SK-N-SH (cell line): ENCODE results near the gene CASS4. TPM values are rescaled to one million over a fixed set of nuclear protein-coding genes. Genes with fewer than 3 reads are reported as not detected.

ENCODE experiments used
- CTCF ChIA-PET: fragments of 300-600, 350-600 bp; formaldehyde crosslinking; extraction: SDS; loops from one replicate; lab custom pipeline; 2021; lab: Yijun Ruan, JAX
- POLR2A ChIA-PET: fragments of 350-600 bp; sonication (Branson Sonifier 250); formaldehyde crosslinking; extraction: SDS; loops from one replicate; lab custom pipeline; 2020; ENCODE audit warnings: antibody characterized with exemption, inconsistent platforms; lab: Yijun Ruan, JAX
- DNase-seq: peaks from one replicate; pipeline ENCODE4 v3.0.0; 2012
- H2AFZ ChIP-seq: fragments of 200-600 bp; sonication (generic); 2 replicates; pipeline ENCODE4 v1.8.1; 2016; ENCODE audit warnings: antibody characterized with exemption, mild to moderate bottlenecking, low read depth
- H3F3A ChIP-seq: fragments of 200-600 bp; sonication (generic); replicated peaks from 2 replicates; pipeline ENCODE3; 2016; ENCODE audit warnings: antibody characterized with exemption, mild to moderate bottlenecking; ENCODE audit not compliant: insufficient read depth
- H3K27ac ChIP-seq, 2 experiments: fragments of 200-500 bp in 1 of 2; fragments of 200-600 bp in 1 of 2; sonication (Bioruptor generic) in 1 of 2; sonication (generic), shearing (Covaris generic) in 1 of 2; 2 replicates each; pipeline versions ENCODE4 v1.5.1 to v1.6.1; 2014 to 2016; ENCODE audit warnings: low read depth in 2 of 2, inconsistent platforms in 1 of 2, low read length in 1 of 2, mild to moderate bottlenecking in 1 of 2, mixed read lengths in 1 of 2
- H3K27me3 ChIP-seq: fragments of 200-600 bp; sonication (generic), shearing (Covaris generic); 2 replicates; pipeline ENCODE4 v1.6.1; 2016; ENCODE audit warnings: mixed run types; ENCODE audit not compliant: insufficient read depth
- H3K36me3 ChIP-seq, 2 experiments: fragments of 200-500 bp in 1 of 2; fragments of 200-600 bp in 1 of 2; sonication (Bioruptor generic) in 1 of 2; sonication (generic) in 1 of 2; replicated peaks in 1 of 2; 2 replicates each; pipeline versions ENCODE3 to v1.5.1; 2014 to 2016; ENCODE audit warnings: low read length in 1 of 2, mild to moderate bottlenecking in 1 of 2; ENCODE audit not compliant: insufficient read depth in 2 of 2, control insufficient read depth in 1 of 2
- H3K4me1 ChIP-seq, 2 experiments: fragments of 200-500 bp in 1 of 2; fragments of 200-600 bp in 1 of 2; sonication (Bioruptor generic) in 1 of 2; sonication (generic), shearing (Covaris generic) in 1 of 2; 2 replicates each; pipeline versions ENCODE4 v1.5.1 to v1.6.1; 2014 to 2016; ENCODE audit warnings: low read depth in 1 of 2, low read length in 1 of 2, mixed run types in 1 of 2; ENCODE audit not compliant: insufficient read depth in 2 of 2, control insufficient read depth in 1 of 2
- H3K4me2 ChIP-seq: fragments of 200-600 bp; sonication (generic), shearing (Covaris generic); 2 replicates; pipeline ENCODE4 v1.6.1; 2017; ENCODE audit warnings: mixed run types
- H3K4me3 ChIP-seq, 2 experiments: fragments of 200-500 bp in 1 of 2; fragments of 200-600 bp in 1 of 2; sonication (Bioruptor generic) in 1 of 2; sonication (generic), shearing (Covaris generic) in 1 of 2; 2 replicates each; pipeline versions ENCODE4 v1.5.1 to v1.8.1; 2014 to 2016; ENCODE audit warnings: low read depth in 2 of 2, inconsistent platforms in 1 of 2, low read length in 1 of 2, mild to moderate bottlenecking in 1 of 2, mixed read lengths in 1 of 2, moderate library complexity in 1 of 2
- H3K79me2 ChIP-seq: fragments of 200-600 bp; sonication (generic); 2 replicates; pipeline ENCODE4 v1.8.1; 2017; ENCODE audit warnings: mild to moderate bottlenecking; ENCODE audit not compliant: insufficient read depth
- H3K9ac ChIP-seq: fragments of 200-600 bp; sonication (generic); 2 replicates; pipeline ENCODE4 v1.6.1; 2017; ENCODE audit warnings: mixed run types
- H3K9me2 ChIP-seq: fragments of 200-600 bp; sonication (generic); 2 replicates; pipeline ENCODE4 v1.6.1; 2017; ENCODE audit warnings: mixed run types
- H3K9me3 ChIP-seq: fragments of 200-600 bp; sonication (generic); 2 replicates; pipeline ENCODE4 v1.6.1; 2017; ENCODE audit warnings: mixed run types, mild to moderate bottlenecking, moderate library complexity
- H4K20me1 ChIP-seq: fragments of 200-600 bp; sonication (generic); 2 replicates; pipeline ENCODE4 v1.6.1; 2017; ENCODE audit warnings: mild to moderate bottlenecking, mixed run types; ENCODE audit not compliant: insufficient read depth
- FOXJ3 ChIP-seq: sonication (generic); formaldehyde crosslinking; IDR thresholded peaks from 2 replicates; pipeline ENCODE4 v1.5.1; 2020; ENCODE audit warnings: mild to moderate bottlenecking, missing genetic modification reagents
- GABPA ChIP-seq: IDR thresholded peaks from 2 replicates; pipeline ENCODE4 v1.4.0; 2012; ENCODE audit warnings: low read depth, mild to moderate bottlenecking
- GATA2 ChIP-seq: sonication (generic); formaldehyde crosslinking; IDR thresholded peaks from 2 replicates; pipeline ENCODE4 v1.5.0; 2020; ENCODE audit warnings: mild to moderate bottlenecking, missing genetic modification reagents
- MXI1 ChIP-seq: IDR thresholded peaks from 2 replicates; pipeline ENCODE4 v1.6.1; 2012; ENCODE audit warnings: mild to moderate bottlenecking, low read depth, low read length, improper control_type of control experiment
- PBX3 ChIP-seq: IDR thresholded peaks from 2 replicates; pipeline ENCODE4; 2012
- POLR2AphosphoS5 ChIP-seq: IDR thresholded peaks from 2 replicates; pipeline ENCODE4 v1.6.1; 2012; ENCODE audit warnings: low read depth, low read length
- RCOR1 ChIP-seq: fragments of 150-350 bp; IDR thresholded peaks from 2 replicates; pipeline ENCODE4 v1.6.1; 2017; ENCODE audit warnings: antibody characterized with exemption, low read length
- RXRA ChIP-seq: IDR thresholded peaks from 2 replicates; pipeline ENCODE4 v1.4.0; 2012; ENCODE audit warnings: low read depth, mild to moderate bottlenecking, borderline replicate concordance
- SIN3A ChIP-seq: IDR thresholded peaks from 2 replicates; pipeline ENCODE4 v1.6.1; 2012; ENCODE audit warnings: low read depth, mild to moderate bottlenecking, low read length, moderate library complexity, borderline replicate concordance
- SMC3 ChIP-seq: IDR thresholded peaks from 2 replicates; pipeline ENCODE4 v1.6.1; 2012; ENCODE audit warnings: low read depth, low read length, improper control_type of control experiment
- TCF12 ChIP-seq: IDR thresholded peaks from 2 replicates; pipeline ENCODE4 v1.4.0; 2012
- TEAD4 ChIP-seq: IDR thresholded peaks from 2 replicates; pipeline ENCODE4 v1.4.0; 2012; ENCODE audit warnings: mild to moderate bottlenecking, borderline replicate concordance; ENCODE audit not compliant: insufficient read depth
- USF2 ChIP-seq: fragments of 150-350 bp; IDR thresholded peaks from 2 replicates; pipeline ENCODE4 v1.6.1; 2017; ENCODE audit warnings: antibody characterized with exemption, low read length, low read depth, borderline replicate concordance
- WGBS: methylation state at CpG from one replicate; pipeline ENCODE4 v1.1.6; 2017; ENCODE audit warnings: low lambda C conversion rate; 5-methylcytosine and 5-hydroxymethylcytosine counted together
- polyA plus RNA-seq, 3 experiments: library from polyadenylated mRNA; depleted of rRNA; stranded (reverse); fragments of >200 nt; gene quantifications; 2 replicates each; pipeline ENCODE4 v1.2.3, GENCODE V29; 2012
- TF ChIP-seq, protein P1 (sequence below): IDR thresholded peaks from 2 replicates; pipeline ENCODE4 v1.6.1; 2012; ENCODE audit warnings: mild to moderate bottlenecking, low read depth, low read length, moderate library complexity
- TF ChIP-seq, protein P2 (sequence below): fragments of 150-350 bp; IDR thresholded peaks from 2 replicates; pipeline ENCODE4 v1.6.1; 2016; ENCODE audit warnings: mild to moderate bottlenecking, low read depth, low read length

Gene CASS4
- polyA plus RNA-seq, 1 of the 3 experiments (the other 2 are of a cell fraction), result not detected

- WGBS, result 78% methylated on average over 11 of the region's 17 CpGs
- H3K27ac ChIP-seq, result no peak overlapping the region
- peaks cover 17% of the 10 kb centered on the region for H3F3A ChIP-seq
- no peak overlapping the region for H3K4me3 ChIP-seq
- TF ChIP-seq TCF12, result no peak
- TF ChIP-seq, protein P1, sequence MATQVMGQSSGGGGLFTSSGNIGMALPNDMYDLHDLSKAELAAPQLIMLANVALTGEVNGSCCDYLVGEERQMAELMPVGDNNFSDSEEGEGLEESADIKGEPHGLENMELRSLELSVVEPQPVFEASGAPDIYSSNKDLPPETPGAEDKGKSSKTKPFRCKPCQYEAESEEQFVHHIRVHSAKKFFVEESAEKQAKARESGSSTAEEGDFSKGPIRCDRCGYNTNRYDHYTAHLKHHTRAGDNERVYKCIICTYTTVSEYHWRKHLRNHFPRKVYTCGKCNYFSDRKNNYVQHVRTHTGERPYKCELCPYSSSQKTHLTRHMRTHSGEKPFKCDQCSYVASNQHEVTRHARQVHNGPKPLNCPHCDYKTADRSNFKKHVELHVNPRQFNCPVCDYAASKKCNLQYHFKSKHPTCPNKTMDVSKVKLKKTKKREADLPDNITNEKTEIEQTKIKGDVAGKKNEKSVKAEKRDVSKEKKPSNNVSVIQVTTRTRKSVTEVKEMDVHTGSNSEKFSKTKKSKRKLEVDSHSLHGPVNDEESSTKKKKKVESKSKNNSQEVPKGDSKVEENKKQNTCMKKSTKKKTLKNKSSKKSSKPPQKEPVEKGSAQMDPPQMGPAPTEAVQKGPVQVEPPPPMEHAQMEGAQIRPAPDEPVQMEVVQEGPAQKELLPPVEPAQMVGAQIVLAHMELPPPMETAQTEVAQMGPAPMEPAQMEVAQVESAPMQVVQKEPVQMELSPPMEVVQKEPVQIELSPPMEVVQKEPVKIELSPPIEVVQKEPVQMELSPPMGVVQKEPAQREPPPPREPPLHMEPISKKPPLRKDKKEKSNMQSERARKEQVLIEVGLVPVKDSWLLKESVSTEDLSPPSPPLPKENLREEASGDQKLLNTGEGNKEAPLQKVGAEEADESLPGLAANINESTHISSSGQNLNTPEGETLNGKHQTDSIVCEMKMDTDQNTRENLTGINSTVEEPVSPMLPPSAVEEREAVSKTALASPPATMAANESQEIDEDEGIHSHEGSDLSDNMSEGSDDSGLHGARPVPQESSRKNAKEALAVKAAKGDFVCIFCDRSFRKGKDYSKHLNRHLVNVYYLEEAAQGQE, result no peak
- no peak for TF ChIP-seq SMC3
- no peak for TF ChIP-seq USF2
- TF ChIP-seq RXRA, result no peak
- no peak for TF ChIP-seq FOXJ3
- no peak for TF ChIP-seq PBX3
- TF ChIP-seq GATA2 (CRISPR knock-in tag), result no peak
- TF ChIP-seq POLR2AphosphoS5, result no peak
- no peak for TF ChIP-seq SIN3A
- TF ChIP-seq TEAD4, result no peak
- no peak for TF ChIP-seq GABPA
- TF ChIP-seq RCOR1, result no peak
- TF ChIP-seq, protein P2, sequence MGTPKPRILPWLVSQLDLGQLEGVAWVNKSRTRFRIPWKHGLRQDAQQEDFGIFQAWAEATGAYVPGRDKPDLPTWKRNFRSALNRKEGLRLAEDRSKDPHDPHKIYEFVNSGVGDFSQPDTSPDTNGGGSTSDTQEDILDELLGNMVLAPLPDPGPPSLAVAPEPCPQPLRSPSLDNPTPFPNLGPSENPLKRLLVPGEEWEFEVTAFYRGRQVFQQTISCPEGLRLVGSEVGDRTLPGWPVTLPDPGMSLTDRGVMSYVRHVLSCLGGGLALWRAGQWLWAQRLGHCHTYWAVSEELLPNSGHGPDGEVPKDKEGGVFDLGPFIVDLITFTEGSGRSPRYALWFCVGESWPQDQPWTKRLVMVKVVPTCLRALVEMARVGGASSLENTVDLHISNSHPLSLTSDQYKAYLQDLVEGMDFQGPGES, result no peak
- TF ChIP-seq MXI1, result no peak
- no peaks in the 10 kb centered on the region for H3K36me3 ChIP-seq
- no peaks in the 10 kb centered on the region for H3K9me2 ChIP-seq
- H3K4me1 ChIP-seq, result peaks cover 2 to 6% of the 10 kb centered on the region in 2 experiments; a peak in 2 of 4 replicates
- ChIA-PET POLR2A (no interaction called here), CTCF (no interaction called here)
- no peak overlapping the region for H3K4me2 ChIP-seq
- no peaks in the 10 kb centered on the region for H4K20me1 ChIP-seq
- no peaks in the 10 kb centered on the region for H3K79me2 ChIP-seq
- H3K9me3 ChIP-seq, result no peaks in the 10 kb centered on the region
- no peaks in the 10 kb centered on the region for H3K27me3 ChIP-seq
- no peak overlapping the region for H3K9ac ChIP-seq
- DNase-seq, result no peak
- no peak overlapping the region for H2AFZ ChIP-seq
Observed at GRCh38 chr20:56442389-56443365, 30.6 kb downstream of the CASS4 start.
